A673 (cell line): ENCODE data around the gene ETV3L.

ENCODE experiments used
- CTCF ChIP-seq: fragments of 300-800, 200-600 bp; sonication (generic); conservative IDR thresholded peaks from 2 replicates; pipeline ENCODE4 v1.5.1; 2017; ENCODE audit warnings: low read depth, mild to moderate bottlenecking, antibody characterized with exemption, low read length, moderate library complexity, mixed read lengths
- EZH2 ChIP-seq: fragments of 200-600 bp; sonication (generic); IDR thresholded peaks from 2 replicates; pipeline ENCODE4 v1.6.1; 2017; ENCODE audit warnings: borderline replicate concordance, low read depth, mild to moderate bottlenecking, mixed read lengths, antibody characterized with exemption, low read length; ENCODE audit not compliant: poor library complexity, severe bottlenecking

- TF ChIP-seq CTCF: no peak
- TF ChIP-seq EZH2: no peak
Measured at GRCh38 chr1:157045250-157046218, 54.1 kb downstream of the ETV3L start, which contains the start of gene ARHGEF11.
